ENCODE data around the gene CACNA2D2.

CACNA2D2 gene

DNA sequence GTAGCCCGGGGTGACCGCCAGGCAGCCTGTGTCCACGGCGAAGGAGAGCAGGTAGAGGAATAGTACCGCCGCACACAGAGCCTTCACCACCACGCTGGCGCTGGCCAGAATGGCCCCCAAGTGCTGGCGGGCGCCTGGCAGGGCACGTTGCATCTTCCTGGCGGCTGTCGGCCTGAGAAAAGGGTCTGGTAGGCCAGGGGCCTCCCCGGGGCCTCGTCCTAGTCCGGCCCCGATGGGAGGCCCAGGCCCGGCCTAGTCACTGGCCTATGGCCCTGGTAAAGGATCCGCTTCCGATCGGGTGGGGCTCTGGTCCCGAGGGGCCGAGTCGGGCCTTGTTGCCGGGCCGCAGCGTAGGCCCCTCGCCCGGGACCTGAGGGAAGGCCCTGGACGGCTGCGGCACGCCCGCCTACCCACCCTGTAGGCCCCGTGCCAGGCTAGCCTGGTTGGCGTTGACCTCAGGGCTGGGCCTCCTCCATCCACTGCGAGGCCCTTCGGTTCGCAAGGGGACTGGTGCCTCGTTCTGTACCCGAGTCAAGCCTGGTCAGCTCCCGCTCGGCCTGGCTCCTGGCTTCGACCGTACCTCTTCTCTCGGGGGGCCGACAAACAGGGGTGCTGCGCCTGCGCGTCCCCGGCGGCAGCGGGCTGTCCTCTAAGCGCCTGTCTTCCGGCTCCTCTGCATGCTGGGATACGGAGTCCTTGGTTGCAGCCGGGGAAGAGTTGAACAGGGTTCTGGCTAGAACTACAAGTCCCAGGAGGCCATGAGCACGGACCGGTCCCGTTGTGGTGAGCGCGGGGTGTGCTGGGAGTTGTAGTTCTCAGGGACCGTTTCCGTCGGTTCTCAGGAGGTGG lies 144.3 kb downstream of the CACNA2D2 start, which contains the start of gene TMEM115:
Gene TMEM115 (minus strand): TSS at position 611 of the 849 bp plus-strand sequence. CDS start 458 bp downstream, at position 153.
- DNase-seq: peak; percentile 95

DNA sequence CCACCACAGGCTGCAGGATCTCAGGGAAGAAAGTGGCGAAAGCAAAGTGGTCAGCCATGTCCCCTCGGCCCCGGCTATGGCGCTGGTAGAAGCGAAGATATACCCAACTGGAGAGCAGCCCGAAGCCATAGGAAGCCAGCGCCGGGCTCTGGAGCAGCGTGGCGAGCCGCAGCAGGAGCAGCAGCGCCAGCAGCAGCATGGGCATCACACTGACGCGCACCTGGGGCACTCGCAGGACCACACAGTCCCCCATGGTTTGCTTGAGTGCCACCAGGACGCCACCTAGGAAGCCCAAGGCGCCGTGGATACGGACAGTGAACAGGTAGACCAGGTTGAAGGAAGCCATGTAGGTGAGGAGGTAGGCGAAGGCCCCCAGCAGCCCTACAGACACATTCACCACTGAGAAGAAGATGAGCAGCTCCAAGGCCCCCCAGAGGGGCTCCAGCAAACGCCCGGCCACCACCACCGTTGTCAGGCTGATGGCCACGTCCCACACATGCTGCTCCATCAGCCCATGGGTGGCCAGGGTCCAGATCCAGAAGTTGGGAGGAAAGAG lies 145.0 kb downstream of the CACNA2D2 start:
- DNase-seq: no peak

DNA sequence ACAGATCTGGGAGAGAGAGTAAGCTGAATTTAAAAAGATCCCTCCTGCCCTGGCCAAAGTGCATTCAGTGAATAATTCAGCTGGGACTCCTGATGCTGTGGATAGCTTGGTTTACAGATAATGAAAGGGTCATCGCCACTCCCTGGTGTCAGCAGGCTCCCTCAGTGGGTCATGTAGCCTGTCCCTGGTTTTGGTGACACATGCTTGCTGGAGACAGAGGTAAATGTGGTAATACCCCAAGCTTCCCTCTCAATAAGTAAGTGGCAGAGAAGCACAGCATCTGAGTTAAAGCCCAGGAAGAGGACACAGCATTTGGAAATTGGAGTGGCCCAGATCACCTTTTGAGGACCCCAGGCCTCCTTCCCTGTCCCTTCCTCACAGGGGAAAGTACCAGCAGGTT lies 146.0 kb downstream of the CACNA2D2 start:
- DNase-seq: no peak

DNA sequence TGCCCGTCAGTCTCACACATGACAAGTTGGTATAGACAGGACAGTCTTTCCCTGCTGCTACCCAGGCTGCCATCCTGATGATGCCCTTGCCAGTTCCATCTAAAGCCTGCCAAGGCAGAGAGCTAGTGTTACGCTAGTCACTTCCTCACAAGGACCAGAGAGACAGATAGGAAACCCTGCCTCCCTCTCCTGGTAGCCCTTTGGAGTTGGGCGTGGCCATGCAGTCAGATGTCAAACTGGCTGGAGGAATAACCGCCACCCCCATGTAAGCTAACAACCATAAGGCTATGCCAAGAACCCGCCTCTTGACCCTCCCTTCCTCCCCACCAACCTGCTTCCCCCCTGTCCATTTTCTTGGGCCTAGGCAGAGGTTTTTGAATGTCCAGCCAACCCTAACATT lies 146.9 kb downstream of the CACNA2D2 start:
- no peak for DNase-seq

DNA sequence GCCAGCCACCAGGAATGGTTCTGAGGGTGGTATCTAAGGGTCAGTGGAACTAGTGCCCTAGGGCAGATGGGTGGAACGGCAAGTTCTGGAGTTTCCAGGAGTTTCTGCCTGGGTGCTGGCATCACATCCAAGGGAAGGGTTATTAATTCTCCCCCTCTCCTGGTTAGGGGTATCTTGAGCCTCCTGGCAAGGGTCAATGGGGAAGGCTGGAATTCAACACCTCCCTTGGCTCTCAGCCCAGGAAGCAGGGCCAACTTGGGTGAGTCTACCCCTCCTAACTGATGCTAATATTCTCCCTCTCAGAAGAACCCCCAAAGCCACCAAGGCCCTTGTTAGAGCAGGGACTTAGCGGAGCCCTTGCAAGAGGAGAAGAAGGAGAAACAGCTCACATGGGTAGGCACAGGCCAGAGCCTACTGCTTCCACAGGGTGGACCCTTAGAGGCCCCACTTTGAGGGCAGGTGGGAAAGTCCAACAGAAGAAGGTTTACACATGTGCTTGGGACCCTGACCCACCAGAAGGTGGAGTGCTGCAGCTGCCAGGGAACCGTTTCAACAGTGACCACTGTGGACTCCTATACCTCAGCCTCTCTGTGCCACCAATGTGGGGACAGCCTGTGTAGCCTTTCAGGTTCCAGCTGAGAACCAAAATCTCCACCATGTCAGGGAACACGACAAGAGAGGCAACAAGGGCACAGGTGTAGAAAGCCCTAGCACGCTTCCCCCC lies 147.4 kb downstream of the CACNA2D2 start:
- DNase-seq: no peak

DNA sequence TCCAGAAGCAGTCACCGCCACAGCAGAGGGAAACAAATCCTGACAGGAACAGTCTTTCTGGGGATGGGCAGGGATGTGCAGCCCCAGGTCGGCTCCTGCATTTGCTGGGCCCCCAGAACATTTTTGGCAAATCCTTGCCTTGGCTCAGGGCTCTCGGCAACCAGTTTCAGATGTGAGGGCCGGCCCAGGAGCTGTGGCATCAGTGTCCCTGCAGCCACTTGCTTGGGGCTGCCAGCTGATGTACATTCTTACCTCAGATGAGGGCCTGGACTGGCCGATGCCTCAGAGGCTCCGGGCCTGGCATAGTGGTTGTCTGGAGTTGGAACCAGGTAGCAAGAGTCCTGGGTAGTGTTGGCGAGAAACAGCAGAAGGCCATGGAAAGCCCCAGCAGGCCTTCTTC lies 148.6 kb downstream of the CACNA2D2 start:
- DNase-seq: no peak

DNA sequence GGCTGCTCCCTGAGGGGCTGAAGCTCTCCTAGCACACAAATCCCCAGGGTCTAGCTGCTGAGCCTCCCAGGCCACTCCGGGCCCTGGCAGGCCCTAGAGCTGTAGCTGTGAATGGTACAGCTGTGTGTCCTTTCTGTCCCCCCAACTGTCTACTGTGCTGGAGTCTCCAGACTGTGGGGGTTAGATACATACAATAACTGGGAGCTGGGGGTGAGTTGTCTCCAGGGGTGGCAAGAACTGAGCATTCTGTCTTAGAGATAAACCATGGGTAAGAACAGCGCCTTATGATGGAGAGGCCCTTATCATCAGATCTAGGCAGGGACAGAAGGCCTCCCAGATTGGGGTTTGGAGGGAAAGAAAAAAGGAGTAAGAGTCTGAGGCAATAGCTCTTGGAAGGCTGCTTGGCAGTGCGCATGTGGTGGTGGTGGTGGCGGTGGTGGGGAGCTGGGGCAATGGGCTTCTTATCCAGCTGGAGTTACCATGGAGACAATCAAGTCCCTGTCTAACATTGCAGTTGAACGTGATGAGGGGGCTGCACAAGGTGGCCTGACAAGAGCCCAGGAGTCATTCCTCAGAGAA lies 149.2 kb downstream of the CACNA2D2 start:
- no peak for DNase-seq

DNA sequence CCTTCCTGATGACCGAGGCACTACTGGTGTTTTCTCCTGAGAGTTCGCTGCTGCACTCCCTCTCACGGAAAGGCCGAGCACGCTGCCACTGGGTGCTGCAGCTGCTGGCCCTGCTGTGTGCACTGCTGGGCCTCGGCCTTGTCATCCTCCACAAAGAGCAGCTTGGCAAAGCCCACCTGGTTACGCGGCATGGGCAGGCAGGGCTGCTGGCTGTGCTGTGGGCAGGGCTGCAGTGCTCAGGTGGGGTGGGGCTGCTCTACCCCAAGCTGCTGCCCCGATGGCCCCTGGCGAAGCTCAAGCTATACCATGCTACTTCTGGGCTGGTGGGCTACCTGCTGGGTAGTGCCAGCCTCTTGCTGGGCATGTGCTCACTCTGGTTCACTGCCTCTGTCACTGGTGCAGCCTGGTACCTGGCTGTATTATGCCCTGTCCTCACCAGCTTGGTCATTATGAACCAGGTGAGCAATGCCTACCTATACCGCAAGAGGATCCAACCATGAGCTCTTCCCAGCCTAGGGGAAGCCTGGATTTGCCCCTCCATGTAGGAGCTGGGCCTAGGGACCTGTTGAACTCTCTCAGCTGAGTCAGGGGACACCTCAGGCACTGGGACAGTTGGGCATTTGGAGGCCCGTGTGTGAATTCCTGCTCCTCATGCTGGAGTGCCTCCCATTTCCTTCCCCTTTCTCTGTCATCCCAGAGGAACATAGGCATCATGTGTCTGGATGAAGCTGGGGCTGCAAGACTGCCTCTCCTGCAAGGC lies 150.0 kb downstream of the CACNA2D2 start:
- DNase-seq: no peak

DNA sequence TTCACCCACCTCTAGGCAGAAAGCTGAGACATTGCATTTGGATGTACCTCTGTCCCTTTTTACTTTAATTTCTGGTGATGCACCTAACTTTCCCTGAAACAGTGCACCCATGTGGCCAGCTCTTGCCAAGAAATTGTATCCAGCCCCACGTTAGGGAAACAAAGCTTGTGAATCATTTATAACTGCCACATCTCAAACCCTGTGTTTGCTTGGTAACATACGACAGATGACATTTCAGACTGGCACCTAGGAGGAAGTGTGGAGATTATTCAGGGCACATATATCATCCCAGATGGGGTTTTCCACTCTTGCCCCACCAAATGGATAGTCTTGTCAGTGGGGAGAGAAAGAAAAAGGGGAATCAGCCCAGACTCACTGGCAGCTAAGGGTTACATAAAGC lies 150.7 kb downstream of the CACNA2D2 start:
- DNase-seq: no peak

DNA sequence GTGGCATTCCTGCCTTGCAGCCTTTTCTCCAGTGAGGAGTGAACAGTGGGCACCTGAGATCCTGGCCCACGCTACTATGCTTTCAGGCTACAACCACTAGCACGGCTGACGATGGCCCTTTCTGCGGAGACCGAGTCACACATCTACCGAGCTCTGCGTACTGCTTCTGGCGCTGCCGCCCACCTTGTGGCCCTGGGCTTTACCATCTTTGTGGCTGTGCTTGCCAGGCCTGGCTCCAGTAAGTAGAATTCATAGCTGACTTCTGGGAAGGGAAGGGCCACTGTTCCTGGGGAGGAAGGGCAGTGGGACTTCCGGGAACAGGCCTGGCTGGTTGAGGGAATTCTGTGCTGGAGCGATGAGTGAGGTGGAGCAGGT lies 152.1 kb downstream of the CACNA2D2 start:
- DNase-seq: no peak

DNA sequence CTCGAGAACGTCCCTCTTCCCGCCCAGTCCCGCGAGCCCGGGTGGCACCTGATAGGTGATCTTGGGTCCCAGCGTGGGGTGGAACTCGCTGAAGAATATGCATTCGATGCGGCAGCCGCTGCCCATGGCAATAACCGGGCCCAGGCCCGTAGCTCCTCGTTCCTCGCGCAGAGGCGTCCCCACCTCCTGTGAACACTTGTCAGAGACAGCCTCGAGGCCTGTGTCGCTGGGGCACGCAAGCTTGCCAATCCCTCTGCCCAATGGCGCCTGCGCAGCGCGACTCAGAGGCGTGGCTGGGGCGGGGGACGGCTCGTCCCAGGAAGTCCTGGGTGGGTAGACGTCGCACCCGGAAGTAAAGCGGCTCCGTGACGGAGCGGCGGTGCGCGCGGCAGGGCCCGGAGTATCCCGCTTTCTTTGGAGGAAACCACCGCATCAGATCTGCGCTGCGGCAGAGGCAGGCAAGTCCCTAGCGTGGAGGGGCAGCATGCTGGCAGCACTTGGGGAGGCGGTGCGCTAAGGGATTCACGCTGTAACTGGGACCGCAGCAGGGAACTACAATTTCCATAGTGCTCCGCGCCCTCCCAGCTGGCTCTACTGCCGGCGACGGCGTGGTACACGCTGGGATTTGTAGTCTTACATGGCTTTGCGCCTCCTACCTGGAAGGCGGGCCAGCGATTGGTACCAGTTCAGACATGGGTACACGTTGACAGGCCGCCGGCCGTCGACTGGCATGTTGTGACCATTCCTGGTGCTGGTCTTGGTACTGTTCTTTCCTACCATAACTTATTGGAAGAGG lies 152.7 kb downstream of the CACNA2D2 start, which contains the start of the genes CYB561D2 and NPRL2:
Gene CYB561D2 (plus strand): TSS at position 336 of the 796 bp plus-strand sequence. CDS start 572 bp downstream, outside the sequence.
Gene NPRL2 (minus strand): TSS at position 249 of the 796 bp plus-strand sequence. CDS start 123 bp downstream, at position 126.
- peak; percentile 82 for DNase-seq

DNA sequence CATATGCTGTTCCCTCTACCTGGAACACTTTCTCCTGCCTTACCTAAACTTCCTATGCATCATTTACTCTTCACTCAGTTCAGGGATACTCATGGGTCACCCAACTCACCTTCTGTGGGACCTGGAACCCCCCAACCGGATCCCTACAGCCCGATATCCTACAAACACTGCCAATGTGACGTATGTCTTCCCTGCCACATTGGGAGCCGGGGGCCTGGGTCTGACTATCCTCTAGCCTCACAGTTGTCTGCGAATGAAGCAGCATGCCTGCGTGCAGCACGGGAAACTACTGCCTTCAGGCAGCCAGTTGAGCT lies 153.3 kb downstream of the CACNA2D2 start:
- DNase-seq: no peak

DNA sequence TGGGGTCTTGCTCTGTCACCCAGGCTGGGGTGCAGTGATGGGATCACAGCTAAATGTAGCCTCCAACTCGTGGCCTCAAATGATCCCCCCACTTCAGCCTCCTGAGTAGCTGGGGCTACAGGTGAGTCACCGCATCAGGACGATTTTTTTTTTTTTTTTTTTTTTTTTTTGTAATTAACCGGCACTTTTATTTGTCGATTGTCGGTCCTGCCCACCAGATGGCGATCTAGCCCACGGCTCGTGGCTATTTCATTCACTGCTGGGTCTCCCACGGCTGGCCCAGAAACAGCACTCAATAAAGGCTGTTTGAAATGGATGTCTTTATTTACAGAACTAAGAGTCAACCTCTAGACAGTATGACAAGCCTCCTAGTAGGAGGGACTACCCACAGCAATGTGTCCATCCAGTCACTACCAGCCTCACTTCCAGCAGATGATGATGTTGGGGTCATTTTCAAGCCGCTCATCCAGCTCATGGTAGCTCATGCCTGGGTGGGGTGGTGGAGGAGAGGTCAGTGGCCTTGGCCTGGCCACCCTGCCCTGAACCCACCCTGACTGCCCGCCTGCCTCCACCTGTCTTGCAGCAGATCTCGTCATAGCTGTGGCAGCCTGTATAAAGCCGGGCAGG lies 156.1 kb downstream of the CACNA2D2 start:
- peak; percentile 50 for DNase-seq

DNA sequence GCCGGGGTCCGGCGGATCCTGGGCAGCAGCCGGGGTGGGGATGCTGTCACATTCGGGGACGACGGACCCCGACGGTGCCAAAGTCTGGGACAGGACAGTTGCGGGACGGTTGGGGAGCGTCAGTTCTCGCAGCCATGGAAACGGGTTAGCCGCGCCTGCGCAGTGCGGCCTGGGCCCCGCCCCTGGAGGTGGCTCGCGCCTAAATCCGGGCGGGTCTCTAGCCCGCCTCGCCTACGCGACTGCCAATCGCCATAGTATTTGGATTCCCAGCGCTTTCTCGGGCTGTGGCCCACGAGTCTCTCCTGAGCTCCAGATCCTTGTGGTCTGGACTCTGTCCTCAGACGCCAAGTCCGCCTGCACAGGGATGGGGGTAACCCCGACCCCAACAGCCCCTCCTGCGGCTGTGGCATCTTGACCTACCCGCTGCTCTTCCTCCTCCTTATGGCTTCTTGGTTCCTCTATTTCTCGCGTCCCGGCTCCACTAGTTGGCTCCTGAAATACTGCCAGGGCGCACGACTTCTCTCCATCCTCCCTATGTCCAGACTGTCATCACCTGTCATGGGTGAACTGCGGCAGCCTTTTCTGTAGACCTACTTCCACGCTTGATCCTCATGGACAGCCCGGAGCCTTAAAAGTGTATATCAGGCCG lies 157.7 kb downstream of the CACNA2D2 start, which contains the start of gene ZMYND10:
Gene ZMYND10 (minus strand): TSS at position 147 of the 649 bp plus-strand sequence. CDS start 153 bp downstream, outside the sequence.
- DNase-seq: peak; percentile 55

DNA sequence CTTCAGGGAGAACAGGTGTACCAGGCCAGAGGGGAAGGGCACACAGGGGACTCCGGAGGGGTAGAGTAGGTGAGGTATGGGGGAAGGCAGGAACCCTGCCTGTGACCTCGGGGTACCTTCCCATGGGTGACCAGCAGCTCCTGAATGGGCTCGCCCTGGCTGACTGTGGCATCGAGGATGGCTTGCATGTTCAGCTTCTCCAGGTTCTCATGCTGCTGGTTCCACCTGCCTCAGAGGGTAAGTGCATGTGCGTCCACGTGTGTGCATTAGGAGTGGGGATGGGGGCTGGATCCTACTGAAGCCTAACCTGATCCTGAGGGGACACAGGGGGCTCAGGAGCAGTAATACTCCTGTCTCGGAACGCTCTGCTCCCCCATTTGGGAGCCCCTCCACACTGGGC lies 158.4 kb downstream of the CACNA2D2 start:
- no peak for DNase-seq

DNA sequence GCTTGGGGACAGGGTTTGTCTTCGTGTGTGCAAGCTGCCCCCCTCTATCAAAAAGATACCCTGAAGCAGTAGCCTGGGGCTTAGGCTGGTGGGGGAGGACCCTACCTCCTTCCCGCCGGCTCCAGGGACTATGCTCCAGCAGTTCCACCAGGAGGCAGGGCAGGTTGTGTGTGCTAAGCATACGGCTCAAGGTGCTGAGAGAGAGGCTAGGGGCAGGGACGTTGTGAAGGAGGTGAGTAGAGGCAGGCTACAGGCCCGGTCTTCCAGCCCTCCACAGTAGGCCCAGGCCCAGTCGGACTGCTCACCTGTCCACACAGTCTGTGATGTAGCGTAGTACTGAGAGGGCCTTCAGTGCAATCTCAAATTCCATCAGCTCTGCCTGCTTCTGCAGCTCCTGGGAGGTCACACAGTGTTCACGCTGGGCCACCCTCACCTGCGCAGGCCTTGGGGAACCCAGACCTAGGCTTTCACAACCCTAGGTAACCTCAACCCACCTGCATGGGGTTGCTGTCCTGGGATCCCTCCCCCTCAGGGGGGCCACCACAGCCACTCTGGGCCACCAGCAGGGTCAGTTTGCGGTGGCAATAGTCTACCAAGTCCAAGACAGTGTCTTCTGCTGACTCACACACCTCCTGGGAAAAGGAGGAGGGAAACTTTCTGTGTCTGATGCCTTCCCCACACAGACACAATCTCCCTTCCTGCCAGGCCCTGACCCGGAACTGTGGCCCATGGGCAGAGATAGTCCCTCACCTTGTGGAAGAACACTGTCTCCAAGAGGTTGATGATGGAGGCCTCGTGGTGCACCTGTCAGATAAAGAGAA lies 160.4 kb downstream of the CACNA2D2 start:
- no peak for DNase-seq

DNA sequence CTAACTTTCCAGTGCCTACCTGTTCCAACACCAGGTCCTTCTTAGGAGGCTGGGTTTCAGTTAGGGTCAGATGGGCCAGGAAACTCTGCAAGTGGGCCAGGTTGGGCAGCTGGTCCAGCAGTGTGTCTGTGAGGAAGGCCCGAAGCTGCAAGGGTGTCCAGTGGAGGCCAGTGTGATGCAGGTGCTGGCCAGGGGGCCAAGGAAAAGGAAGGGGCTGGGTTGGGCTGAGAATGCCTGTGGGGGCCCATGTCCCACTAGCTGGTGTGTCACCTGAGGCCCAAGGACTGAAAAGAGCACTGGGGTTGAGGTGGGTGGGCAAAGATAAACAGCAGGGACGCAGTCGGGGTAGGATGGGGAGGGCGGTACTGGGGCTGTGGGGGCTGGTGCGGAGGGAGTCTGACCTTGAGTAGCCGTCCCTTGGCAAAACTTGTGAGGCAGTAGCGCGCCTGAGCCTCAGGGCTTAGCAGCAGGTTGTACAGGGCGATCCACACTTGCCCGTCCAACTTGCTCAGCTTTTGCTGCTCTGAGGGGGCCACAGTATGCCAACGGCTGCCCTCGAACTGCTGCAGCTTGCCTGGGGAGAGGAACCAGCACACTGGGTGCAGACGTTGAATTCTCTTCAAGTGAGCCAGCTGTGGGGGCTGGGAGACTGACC lies 161.3 kb downstream of the CACNA2D2 start:
- DNase-seq: no peak

DNA sequence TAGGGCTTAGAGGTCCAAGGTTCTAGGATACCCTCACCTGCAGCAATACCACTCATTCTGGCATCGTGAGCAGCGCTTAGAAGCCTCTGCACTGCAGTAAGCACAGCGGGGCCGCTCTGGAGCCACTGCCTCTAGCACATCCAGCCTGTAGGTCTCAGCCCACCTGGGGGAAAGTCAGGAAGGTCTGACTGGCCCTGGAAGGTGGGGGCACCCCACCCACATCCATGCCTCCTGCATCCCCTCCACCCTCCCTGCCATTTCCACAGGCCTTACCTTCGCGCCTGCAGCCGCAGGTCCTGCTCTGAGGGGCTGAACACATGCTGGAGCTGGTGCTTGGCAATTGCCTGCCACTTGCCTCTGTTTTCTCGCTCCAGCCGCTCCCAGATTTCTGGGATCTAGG lies 161.9 kb downstream of the CACNA2D2 start:
- no peak for DNase-seq
